HG03342 (cell line): ENCODE data around the gene ASB1.
"Not testable (repeated sequence)": the region's sequence is repeated elsewhere in the genome, so short reads cannot be mapped to it uniquely, and the experiment has no call there.

Experiments used
- ATAC-seq: cut with Tn5 transposase; IDR thresholded peaks from one replicate; pipeline ENCODE4 v1.9.1; 2021; ENCODE audit warnings: mild to moderate bottlenecking, moderate library complexity; ENCODE audit not compliant: unreplicated experiment

Gene ASB1

DNA sequence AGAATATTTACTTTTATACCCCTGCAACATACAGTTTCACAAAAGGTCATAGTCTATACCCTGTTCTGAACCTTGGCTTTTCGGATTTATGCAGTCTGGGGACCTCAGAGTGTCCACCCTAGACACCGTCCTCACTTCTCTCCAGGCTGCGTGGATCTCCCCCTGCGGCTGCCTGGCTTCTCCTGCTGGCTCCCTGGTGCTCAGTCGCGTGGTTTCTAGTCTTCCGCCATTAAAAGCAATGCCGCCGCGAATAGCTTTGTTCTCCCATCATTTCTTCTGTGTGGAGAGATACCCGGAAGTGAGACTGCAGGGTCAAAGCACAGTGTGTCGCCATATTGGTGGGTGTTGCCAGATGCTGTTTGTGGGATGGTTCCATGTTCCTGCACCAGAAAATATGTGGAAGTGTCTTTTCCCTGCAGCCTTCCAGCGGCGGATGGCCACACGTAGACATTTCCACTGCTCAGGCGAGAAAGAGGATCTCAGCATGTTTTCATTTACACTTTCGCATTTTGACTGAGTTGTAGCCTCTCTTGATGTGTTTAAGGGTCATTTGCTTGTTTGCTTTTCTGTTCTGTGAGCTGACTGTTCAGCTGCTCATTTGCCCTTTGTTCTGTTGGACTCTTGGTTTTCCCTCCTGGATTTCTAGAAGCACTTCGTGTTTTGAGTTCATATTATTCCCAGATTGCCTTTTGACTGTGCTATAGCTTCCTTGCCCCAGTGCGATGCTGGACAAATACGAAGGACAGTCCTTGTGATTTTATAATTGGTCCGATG lies 22.9 kb upstream of the ASB1 start:
- ATAC-seq, result no peak

DNA sequence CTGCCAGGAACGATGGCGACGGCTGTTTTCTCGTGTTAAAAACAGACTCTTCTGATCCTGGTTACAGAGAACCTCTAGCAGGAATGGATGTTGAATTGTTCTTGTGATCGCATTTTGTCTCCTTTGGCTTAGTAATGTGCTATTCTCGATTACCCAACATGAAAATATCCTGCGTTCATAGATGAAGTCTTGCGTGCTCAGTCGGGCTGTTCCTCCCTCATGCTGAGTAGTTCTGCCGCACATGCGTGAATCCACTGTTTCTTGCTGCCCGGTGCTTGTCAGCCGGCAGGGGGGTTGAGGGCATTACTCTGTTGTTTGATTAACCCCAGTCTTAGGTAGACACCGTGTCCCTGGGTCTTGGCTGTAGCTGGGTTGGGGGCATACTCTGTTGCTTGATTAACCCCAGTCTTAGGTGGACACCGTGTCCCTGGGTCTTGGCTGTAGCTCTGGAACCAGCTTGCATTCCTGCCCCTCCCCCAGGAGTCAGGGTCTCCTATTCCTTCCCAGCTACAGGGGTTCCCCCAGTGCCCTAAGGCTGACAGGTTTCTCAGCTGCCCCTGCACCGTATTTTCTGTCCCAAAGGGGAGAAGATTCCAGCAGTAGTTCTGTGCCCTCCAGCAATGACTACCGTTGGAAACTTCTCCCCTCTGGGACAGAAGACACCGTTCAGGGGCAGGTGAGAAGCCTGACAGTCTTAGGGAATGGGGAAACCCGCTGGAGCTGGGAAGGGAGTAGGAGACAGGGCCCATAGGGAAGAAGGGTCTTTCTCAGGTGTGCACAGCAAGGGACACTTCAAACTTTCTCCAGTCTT lies 22.1 kb upstream of the ASB1 start:
- ATAC-seq, result no peak

DNA sequence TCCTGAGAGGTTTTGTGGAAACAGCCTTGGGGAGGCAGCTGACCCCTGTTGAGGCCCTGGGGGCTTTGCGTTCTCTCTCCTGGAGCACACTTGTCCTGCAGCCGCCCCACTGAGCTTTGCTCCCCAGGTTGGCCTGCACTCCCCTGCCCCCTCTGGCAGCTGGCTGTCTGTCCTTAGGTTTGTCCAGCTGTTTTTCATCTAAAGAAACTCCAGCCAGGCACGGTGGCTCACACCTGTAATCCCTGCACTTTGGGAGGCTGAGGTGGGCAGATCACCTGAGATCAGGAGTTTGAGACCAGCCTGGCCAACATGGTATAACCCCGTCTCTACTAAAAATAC lies 21.5 kb upstream of the ASB1 start:
- not testable (repeated sequence) for ATAC-seq

DNA sequence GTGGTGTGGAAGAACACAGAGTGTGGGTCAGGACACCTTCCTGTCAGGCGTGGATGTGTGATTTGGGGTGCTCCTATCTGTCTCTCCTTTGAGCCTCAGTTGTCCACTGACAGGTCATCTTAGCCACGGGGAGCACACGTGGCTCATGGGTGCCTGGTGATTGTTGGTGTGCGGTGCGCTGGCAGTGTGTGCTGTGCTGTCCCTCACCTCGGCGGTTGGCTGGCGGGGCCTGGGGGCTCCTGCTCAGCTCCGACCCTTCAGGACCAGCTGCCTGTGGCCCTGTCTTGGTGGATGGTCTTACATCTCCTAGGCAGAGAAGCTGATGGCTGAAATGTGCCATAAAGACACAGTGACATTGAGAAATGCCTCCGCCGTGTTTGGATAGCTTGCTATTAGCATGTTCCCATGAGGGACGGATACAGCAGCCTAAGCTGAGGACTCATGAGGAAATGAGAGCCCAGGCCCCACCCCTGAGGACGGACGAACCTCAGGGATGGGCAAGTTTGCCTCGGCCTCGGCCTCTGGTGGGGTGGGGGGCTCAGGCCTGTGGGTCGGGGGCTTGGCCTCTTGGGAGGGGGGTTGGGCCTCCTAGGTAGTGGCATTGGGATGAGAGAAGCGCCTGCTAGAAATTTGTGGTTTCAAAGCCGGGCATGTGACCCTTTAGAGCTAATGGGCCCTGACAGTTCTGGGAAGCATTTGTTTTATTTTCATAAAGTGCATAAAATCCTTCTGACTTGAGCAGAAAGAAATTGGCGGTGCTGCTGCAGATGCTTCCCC lies 20.3 kb upstream of the ASB1 start:
- no peak for ATAC-seq

DNA sequence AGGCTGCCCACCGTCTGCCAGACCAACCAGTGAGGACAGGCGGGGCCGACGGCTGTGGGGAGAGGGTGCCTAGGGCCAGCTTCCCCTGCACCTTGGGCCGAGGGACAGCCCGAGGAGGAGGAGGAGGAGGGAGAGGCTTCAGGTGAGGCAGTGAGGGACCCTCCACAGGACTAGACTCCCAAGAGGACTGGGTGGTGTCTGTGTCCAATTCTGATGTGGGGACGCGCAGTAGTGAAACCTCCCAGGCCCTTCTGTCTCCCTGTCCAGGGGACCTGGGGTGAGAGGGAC lies 19.8 kb upstream of the ASB1 start:
- no peak for ATAC-seq

DNA sequence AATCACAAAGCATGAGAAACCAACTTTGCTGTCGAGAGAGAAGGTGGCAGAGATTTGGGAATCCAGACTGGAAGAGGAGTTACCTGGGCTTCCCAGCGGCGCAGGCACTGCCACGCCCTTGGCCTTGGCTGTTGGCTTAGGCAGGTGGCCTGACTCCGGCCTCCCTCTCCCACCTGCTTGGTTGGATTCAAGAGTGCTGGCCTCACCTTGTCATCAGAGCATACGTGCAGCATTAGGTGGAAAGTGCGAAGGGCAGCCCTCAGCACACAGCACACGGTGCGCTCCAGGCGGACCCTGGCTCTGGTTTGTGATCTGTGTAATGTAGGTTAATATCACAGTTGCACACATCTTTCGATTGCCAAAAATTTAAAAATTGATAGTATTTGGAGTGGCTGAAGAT lies 19.2 kb upstream of the ASB1 start:
- no peak for ATAC-seq

DNA sequence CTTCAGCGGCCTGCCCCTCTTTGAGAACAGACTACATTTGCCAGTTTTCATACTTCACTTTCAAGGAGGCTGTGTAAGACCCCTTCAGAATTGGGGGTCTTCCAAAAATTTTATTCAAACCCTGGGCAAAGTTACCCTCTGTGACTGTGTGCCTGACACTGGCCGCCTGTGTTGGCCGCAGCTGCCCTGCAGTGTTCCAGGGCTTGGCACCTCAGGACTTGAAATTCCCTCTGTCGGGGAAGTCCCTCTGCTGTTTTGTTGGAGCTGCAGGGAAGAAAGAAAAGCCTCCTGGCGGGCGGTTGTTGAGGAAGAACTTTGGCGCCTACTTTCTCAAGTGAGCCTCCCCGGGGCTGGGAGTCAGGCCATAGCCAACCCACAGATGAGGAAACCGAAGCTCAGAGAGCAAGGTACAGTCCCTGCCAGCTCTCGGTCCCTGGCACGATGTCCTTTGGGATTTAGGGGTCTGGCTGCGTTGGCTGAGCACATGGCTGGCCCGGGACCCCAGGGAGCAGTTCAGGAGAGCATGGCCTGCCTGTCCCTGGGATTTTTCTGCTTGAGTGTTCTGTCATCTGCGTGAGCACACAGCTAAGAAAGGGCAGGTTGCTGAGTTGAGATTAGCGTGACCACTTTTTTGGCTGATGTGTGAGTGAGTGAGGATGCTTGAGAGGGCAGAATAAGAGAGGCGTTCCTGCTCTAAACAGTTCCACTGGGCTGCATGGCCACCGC lies 17.9 kb upstream of the ASB1 start:
- no peak for ATAC-seq

DNA sequence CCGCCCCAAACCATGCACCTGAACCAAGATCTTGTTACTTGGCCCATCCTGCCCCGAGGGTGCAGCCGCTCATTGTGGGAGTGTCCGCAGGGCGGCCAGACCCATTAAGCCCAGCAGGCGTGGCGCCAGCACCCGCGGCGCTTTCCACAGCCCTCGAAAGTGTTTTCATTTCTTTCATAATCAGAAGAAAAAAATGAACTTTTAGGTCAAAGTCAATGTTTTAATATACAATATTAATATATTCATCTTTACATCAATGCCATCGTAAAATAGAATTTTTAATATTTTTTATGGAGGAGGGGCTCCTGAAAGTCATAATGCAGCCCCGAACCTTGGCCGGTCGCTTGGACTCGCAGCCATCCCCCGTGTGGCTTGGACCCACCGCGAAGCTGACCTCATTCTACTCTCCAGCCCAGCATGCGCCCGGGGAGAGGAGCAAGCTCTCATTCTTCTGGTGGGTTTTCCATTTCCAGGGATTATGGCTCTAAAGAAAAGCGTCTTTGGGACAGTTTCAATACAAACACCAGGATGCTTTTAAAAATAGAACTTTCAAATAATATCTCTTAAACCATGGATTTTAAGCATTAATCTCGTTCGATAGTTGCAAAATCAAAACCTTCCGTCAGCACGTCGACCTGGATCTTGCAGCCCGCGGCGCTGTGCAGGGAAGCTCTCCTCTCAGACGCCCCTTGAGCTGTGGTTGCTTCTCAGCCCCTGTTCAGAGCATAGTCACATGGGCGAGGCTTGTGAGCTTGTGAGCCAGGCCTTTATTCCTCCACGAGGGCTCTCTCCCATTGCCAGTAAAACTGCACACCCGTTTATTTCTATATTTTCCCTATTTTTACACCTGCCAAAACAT lies 17.2 kb upstream of the ASB1 start:
- ATAC-seq, result no peak

DNA sequence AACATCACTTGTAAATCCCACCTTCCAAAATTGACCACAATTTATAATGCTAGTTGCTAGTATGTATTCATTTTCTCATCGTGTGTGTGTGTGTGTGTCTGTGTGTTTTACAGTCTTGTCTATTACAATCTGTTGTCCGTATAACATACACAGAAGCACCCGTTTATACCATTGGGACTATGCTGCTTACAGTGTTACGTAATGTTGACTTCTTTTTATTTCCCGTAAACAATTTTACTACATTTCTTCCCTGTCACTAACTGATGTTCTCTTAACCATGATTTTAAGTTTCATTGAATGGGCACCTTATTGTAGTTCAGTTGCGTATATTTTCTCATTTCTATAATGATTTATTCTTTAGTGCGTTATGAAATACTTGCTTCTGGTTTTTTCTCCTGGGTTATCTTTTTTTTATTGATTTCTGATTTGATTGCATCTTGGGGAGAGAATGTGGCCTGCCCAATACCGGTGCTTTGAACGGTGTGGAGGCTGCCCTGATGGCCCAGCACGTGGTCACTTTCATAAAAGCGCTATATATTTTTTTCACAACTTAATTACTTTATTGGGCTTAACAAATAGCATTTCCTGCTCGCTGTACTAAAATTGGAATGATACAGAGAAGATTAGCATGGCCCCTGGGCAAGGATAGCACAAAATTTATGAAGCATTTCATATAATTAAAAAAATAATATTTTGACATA lies 14.5 kb upstream of the ASB1 start:
- no peak for ATAC-seq

DNA sequence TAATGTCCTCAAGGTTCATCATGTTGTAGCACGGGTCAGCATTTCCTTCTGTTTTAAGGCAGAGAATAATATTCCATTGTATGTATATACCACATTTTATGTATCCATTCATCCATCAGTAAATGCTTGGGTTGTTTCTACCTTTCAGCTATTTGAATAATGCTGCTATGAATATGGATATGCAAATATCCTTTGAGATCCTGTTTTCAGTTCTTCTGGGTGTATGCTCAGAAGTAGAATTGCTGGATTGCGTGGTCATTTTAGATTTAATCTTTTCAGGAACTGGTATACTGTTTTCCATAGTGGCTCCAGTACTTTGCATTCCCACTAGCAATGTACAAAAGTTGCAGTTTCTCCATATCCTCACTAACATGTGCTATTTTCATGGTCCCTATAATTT lies 13.4 kb upstream of the ASB1 start:
- ATAC-seq, result no peak

DNA sequence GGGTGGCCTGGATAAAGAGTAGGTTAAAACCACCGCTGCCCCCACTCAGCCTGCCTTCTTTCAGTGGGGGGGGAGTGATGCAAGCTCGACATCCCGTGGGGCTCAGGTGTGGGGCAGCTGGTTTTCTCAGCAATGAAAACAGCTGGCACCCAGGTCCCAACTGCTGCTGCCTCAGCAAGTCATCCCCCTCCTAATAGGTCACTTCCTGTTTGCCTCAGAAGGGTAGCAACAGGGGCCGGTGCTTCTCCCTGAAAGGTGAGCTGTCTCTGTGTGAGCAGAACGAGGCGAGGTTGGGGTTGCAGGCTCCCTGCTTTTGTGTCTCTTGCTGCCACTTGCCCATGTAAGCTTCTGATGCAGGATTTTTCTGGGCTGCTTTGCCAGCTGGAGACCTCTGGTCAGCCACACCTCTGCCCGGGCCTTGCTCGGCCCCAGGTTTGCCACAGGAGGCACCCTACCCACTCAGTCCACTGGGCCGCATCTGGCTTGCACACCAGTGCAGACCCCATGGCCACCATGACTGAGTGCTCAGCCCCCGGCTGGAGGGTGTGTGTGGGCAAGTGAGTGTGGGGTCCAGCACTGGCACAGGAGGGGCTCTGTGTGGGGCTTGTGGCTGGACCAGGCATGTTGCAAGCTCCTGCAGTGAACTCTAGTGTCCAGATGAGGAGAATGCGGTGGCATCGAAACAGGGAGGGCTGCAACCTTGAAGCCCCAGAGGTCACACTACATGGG lies 11.5 kb upstream of the ASB1 start:
- no peak for ATAC-seq

DNA sequence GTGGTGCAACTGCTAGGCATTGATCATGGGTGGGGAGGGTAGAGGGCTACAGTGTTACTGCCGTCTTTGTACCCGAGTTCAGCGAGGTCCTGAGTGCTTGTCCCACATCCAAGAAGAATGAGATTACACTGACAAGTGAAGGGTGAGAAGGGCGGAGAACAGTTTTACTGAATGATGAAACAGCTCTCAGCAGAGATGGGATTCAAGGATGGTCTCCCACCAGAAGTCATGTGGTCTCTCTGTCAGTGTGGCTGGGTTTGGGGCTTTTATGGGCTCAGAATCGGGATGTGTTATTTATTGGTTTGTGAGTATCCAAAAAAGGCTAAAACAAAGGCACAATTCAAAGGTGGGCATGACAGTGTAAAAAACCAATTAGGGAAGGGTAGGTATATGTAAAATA lies 10.8 kb upstream of the ASB1 start:
- ATAC-seq, result no peak

DNA sequence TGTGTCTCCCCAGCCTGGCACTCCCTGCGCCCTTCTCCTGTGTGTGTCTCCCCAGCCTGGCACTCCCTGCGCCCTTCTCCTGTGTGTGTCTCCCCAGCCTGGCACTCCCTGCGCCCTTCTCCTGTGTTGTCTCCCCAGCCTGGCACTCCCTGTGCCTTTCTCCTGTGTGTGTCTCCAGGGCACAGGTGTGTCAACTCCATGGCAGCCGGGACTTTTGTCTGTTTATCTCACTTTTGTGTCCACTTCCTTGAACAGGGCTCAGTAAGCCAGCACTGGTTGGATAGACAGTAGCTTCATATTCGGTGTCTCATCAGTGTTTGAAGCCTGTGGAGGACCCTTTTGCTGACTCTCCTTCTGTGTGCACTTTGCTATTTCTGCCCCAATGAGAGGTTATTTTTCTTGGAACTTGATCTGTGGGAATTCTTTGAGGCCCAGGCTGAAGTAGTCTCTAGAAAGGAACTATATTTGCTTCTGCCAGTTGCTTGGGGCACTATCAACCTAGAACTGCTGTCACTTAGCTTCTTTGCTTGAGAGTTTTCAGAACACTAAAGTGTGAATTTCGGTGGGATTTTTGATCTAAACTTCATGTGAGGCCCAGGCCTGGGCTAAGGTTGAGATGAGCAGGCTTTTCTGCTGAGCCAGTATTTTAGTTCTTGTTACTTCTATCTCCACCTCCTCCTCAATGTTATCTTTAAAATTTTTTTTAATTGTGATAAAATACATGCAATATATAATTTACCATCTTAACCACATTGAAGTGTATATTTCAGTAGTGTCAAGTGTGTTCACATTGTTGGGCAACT lies 8.3 kb upstream of the ASB1 start:
- no peak for ATAC-seq

DNA sequence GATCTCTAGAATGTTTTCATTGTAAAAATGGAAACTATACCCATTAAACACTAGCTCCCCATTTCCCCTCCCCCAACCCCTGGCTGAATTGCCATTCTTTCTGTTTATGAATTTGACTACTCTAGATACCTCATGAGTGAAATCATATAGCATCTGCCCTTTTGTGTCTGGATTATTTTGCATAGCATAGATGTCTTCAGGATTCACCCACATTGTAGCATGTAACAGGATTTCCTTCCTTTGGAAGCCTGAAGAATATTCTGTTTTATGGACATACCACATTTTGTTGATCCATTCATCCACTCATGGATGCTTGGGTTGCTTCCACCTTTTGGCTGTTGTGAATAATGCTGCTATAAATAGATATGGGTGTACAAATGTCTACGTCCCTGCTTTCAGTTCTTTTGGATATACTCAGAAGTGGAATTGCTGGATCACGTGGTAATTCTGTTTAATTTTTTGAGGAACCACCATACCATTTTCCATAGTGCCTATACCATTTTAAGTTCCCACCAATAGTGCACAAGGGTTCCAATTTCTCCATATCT lies 7.7 kb upstream of the ASB1 start:
- ATAC-seq, result no peak

DNA sequence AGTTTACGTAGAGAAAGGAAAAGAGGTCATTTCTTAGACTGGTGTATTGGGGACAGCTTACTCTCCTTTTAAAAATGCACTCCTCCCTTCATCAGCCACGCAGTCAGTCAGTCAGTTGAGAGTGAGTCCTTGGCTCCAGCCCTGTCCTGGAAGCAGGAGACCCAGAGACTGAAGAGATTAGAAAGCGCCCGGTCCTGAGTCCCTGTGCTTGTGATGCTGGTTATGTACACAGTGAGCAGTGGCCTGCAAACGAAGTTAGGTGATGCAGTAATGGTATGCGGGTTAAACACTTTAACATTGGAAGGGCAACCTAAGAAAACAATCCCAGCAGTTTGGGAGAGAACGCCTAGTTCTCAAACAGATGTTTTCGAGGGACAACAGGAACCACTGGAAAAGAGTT lies 6.3 kb upstream of the ASB1 start:
- no peak for ATAC-seq

DNA sequence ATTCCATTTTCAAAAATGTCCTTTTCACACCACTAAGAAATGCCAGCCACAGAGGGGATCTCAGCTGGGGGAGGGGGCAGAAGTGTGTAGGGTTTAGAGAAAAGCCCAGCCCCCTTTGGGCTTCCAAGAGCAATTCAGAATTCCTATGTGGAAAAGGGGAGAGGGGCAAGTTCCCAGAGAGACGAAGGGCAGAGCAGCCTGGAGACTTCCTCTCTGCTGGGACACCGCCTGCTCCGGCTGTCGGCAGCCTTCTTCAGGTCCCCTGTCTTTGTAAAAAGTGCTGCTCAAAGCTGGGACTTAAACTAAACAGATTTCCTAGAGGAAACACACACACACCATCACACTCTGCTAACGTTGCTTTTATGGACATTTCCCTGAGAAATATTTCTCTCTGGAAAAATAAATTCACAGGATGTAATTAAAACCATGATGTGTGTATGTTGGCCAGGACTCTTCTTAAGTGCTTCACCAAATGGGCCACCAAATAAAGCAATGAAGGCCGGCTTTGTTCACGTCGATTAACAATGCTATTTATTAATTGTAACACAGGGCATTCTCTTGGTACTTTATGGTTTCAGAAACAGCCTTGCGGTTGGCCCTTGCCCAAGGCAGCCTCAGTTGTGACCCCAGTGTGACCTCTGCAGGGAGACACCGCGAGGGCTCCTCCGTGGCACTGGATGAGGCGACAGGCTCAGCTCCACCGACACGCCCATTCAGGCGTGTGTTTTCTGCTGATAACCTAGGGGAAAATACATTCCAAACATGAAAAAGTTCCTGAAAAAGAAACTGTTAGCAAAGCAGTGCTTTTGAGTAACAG lies 5.6 kb upstream of the ASB1 start:
- no peak for ATAC-seq

DNA sequence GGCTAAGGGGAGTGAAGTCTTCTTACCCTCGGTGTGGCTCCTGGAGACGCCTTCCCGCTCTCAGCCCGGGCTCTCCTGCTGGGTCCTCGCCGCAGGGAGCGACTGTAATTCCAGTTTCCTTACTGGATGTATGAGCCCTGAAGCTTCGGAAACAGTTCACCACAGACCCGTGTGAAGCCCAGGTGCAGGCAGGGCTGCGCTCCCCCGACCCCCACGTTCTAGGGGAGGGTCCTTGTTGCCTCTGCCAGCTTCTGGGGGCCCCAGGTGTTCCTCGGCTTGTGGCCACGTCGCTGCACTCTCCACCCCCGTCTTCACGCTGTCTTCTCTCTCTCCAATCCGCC lies 5.1 kb upstream of the ASB1 start:
- no peak for ATAC-seq
